OCI-M2 (cell line): ENCODE results near the gene ADAP1.

Experiments used
- DNase-seq: peaks from one replicate; lab custom pipeline; 2025; ENCODE audit not compliant: unreplicated experiment; lab: John Stamatoyannopoulos, UW

ADAP1 gene

DNA sequence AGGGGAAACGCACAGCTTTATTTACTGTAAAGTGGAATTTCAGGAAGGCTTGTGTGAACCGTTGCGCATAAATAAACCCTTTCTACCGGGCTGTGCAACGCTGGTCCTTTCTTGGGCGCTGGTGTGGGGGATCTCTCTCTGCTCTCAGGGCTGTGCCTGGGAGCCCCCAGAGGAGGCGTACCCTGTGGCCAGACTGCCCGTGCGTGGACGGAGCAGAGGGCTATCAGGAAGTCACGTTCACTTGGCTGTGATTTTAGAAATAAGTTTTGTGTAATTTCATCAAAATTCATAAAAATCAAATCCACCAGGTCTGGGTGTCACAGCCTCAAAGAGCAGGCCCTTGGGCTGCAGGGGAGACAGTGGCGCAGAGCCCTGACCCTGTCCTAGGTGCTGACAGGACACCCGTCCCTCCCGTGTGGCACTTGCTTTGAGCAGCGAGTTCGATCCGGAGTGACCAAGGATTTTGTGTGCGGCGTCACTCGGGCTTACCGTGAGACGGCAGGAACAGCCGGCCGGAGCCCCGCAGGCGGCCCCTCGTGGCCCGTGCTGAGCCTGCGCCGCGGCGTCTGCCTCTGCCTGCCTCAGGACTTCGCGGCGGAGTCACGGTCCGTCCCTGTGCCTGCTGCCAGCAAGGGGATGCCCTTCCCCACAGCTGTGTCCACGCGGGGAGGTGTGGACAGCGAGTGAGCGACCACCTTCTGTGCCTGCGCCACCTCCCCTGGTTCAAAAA is 58.0 kb downstream of the ADAP1 start:
- no peak for DNase-seq

DNA sequence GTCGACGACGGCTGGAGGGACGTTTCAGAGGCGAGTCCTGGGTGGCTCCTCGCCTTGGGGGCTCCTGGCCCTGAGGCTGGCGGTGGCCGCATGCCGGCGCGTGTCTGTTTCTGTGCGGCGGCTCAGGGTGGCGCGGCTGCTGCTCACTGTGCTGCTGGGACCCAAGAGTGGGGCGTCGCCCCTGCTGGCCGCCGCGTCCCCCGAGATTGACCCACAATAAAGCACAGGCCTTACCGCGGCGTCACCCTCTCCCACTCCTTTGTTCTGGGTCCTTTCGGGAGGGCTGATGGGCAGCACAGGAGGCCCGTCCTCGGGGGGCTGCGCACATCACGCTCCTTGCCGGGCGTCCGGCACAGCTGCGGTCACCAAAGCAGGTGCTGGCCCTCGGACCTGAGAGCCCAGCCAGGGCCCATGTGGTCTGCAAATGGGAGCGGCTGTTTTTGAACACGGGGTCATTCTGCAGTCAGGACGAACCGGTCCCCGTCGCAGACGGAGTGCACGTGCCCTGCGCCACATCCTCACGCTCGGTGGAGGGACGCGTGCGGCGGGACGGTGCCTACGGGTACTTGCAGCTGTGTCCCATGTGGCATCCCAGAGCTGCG is 58.9 kb downstream of the ADAP1 start:
- DNase-seq = no peak

DNA sequence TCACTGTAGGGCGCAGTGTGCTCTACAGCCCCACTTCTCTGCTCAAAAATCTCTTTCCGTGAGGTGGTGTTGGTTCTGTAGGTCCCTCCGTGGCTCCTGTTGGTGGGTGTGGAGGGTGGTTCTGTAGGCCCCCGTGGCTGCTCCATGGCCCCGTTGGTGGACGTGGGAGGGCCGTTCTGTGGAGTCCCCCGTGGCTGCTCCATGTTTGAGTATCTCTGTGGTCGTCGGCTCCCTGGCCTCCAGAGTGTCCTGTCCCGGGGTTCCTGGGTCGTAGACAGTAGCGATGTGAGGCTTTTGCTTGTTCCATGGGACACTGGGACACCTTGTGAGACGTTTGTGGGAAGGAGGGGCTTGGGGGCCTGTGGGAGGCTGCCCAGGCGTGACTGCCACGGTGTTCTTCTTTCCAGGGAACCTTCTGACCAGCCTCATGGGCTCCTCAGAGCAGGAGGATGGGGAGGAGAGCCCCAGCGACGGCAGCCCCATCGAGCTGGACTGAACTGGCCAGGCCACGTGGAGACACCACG is 59.5 kb downstream of the ADAP1 start:
- no peak for DNase-seq

DNA sequence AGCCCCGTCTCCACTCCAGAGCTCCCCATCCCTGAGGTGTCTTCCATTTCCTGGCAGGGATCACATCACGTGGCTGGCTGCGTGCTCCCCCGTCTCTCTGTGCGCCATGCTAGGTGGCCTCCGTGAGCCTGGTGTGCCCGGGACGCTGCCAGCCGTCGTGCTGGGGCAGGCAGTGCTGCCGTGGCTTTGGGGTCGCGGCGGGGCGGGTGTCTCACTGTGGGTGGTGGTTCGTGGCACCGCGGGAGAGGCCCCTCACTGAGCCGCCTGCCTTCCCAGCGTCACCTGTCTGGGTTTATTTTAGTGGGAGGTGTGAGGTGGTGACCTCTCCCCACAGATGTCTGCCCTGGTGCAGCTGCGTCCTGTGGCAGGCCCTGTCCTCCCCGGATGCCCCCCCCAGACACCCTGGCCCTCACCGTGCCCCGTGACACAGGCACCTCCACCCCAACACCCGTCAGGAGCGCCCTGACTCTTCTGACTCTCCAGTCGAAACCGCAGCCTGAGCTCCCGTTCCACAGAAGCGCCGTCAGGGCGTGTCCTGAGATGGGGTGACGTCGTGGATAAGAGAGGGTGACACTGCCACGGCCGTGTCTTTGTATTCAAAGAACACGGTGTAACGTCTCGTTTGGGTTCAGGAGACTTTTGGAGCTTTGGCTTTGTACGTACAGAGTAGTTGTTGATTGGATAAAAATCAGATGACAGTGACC is 60.2 kb downstream of the ADAP1 start:
- DNase-seq = no peak

DNA sequence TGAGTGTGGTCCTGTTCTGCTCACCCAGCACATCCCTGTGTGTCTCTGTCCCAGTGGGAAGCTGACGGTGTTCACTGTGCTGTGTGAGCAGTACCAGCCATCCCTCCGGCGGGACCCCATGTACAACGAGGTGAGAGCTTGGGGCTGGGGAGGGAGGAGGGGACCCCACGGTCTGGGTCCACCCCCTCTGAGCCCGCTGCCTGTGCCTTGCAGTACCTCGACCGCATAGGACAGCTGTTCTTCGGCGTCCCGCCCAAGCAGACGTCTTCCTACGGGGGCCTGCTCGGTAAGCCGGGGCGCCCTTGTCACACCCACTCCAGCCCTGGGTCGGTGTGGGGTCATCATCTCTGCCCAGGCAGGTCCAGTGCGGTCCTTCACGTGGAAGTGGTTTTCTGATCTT is 60.8 kb downstream of the ADAP1 start:
- DNase-seq = no peak

DNA sequence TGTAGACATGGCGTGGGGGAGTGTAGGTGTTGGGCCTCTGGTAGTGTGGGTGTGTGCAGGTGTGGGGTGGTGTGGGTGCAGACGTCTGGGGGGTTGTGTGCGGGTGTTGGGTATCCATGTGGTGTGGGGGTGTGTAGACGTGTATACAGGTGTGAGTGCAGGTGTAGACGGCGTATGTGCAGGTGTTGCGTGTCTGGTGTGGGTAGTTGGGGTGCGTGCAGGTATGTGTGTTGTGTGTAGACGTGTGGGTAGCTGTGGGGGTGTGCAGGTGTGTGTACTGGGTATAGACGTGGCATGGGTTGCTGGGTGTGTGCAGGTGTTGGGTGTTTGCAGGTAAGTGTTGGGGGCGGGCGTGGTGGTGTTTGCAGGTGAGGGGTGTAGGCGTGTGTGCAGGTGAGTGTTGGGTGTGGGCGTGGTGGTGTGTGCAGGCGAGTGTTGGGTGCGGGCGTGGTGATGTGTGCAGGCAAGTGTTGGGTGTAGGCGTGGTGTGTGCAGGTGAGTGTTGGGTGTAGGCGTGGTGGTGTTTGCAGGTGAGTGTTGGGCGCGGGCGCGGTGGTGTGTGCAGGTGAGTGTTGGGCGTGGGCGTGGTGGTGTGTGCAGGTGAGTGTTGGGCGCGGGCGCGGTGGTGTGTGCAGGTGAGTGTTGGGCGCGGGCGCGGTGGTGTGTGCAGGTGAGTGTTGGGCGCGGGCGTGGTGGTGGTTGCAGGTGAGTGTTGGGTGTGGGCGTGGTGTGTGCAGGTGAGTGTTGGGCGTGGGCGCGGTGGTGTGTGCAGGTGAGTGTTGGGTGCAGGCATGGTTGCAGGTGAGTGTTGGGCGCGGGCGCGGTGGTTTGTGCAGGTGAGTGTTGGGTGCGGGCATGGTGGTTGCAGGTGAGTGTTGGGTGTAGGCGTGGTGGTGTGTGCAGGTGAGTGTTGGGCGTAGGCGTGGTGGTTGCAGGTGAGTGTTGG is 61.6 kb downstream of the ADAP1 start:
- no peak for DNase-seq

DNA sequence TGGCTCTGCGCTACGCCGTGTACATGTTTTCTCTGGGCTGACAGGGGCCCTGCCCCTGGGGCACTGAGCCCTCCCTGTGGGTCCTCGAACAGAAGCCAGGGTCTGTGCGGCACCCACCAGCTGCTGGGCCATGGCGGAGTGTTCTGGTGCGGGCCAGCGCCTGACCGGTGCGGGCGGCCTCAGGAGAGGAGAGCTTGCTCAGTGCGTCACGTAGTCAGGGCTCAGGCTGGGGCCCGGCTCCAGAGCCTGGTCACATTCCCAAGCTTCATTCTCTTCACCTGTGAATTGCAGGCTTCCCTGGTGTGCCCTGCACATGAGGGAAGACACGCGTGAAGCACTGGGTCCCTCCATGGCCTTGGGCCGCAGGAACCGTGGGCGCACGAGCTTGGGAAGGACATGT is 62.7 kb downstream of the ADAP1 start:
- DNase-seq = no peak

DNA sequence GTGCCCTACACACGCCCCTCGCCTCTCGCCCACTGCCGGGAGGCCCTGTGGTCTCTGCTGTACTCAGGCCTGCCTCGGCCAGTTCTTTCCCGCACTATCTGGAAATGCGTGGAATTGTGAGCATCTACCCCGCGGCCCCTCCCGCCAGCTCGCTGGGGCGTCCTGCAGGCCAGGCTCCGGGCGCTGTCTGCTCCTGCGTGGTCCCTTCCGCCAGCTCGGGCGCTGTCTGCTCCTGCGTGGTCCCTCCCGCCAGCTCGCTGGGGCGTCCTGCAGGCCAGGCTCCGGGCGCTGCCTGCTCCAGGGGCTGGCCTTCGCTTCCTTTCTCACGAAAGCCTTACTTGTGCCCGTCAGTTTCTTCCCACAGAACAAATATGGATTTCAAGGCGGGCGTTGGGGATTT is 63.2 kb downstream of the ADAP1 start:
- DNase-seq = no peak

DNA sequence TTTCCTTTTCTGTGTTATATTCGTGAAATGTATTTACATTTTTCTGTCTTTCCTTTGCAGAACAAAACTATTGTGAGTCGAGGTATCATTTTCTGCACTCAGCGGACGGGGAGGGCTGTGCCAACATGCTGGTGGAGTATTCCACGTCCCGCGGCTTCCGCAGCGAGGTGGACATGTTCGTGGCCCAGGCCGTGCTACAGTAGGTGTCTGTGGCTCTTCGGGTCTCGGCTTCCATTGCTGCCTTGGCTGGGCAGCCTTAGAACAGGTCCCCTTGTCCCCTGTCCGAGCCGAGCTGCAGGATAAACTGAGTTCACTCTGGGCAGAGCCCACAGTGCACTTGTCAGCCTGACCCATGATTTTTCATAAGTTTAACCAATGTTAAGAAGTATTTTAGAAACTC is 63.6 kb downstream of the ADAP1 start:
- no peak for DNase-seq

DNA sequence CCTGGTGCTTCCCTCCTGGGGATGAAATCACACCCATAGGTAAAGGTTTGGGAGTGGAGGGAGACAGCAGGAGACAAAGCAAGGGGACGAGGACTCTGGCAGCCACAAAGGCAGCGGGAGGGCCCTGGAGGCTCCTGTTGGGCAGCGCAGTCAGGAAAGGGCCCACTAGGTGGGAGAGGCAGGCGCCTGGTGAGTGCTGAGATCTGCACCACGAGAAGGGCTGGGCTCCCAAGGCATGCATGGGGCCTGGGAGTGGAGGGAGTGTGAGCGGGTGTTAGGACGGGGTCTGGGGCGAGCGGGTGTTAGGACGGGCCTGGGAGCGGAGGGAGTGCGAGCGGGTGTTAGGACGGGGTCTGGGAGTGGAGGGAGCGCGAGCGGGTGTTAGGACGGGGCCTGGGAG is 65.1 kb downstream of the ADAP1 start:
- no peak for DNase-seq

DNA sequence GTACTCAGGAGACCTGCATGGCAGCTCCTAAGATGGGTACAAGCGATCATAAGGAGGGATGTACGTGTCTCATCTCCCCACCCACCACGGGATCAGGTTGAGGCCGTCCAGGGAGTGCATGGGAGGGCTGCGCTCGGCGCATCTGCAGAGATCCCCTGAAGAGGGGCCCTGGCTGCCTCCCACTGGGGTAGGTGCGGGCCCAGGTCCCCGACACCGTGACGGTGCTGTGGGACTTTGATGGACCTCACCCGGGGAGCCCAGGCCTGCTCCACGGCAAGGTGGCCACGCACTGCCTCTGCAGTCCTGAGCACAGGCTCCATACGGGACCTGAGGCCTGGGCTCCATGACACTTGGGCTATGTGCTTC is 65.5 kb downstream of the ADAP1 start:
- DNase-seq = no peak

DNA sequence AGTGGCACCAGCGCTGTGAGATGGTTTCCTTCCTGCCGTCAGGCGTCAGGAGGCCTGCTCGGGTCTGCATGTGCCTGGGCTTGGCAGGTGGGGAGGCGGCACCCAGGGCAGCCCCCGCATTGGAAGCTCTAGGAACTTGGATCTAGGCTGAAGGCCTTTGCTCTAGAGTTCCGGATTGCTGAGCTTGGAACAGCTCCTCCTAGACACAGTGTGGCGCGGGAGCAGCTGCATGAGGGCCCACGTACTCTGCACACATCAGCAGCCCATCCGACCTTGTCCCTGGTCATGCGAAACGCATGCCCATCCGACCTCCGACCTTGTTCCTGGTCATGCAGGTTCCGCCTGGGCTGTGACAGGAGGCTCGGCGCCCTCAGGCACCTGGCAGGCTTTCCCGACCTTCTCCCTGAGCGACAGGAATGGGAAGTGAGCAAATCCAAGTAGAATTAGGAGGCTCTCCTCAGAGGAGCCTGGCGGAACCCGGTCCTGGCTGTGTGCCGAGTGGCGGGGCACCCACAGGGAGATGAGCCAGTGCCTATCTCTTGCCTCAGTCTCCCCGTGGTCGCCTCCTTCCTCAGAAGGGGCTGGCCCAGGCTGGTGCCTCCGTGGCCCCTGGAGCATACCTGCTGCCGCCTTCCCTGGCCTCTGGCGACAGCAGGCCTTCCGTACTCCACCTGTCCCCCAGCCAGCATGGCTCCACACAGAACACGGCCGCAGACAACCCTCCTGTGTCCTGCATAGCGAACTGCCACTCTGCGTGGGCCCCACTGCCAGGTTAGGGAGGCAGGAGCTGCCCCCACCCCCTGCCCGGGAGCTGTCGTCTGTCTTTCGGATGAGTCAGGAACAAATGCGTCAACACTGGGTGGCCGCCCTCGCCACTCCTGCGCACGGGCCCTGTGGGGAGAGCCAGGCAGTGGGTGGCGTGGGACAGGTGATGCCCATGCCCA is 66.1 kb downstream of the ADAP1 start:
- DNase-seq = no peak

DNA sequence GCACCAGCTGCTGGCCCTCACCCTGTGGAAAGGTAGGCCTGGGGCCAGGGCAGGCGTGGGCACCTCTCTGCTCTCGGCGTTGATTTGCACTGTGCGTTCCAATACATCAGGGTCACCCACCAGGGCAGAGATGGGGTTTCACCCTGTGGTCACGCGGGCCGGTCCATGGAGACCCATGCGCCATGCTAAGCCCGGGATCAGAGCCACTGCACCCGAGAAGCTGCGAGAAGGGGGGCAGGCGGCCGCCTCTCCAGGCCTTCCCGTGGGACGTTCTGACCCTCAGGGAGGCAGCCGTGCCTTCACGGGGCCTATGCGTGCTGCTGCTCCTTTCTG is 67.0 kb downstream of the ADAP1 start:
- no peak for DNase-seq

DNA sequence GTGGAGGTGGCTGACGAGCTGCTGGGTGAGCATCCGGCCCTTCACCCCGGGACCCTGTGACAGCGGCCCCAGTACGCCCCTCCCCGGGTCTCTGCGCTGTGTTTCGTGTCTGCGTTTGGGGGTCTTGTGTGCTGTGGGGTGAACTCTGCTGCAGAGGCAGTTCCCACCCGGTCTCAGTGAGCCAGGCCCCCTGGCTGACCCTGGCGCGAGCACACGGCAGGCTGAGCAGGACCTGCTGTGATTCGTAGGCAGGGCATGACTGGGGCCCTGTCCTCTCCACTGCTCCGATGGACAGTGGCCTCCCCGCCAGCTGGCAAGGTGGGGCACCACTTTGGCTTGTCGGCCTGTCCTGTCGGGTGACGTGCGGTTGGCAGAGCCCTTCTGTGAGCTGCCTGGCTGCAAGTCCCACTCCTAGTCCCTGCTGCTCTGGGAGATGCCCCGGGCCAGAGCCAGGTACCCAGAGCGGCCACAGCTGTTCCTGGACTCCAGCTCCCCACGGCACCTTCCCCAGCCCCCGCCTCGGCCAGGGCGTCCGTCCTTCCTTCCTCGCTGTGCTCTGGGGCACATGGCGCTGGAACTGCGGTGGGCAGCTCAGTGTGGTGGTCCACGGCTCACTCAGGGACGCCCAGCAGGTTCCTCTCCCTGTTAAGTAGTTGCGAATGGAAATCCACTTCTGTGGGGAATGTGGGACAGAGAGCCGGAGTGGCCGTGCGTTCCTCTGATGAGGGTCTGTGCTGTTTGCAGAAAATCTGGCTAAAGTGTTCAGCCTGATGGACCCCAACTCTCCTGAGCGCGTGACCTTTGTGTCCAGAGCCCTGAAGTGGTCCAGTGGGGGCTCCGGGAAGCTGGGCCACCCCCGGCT is 67.6 kb downstream of the ADAP1 start:
- DNase-seq = no peak

DNA sequence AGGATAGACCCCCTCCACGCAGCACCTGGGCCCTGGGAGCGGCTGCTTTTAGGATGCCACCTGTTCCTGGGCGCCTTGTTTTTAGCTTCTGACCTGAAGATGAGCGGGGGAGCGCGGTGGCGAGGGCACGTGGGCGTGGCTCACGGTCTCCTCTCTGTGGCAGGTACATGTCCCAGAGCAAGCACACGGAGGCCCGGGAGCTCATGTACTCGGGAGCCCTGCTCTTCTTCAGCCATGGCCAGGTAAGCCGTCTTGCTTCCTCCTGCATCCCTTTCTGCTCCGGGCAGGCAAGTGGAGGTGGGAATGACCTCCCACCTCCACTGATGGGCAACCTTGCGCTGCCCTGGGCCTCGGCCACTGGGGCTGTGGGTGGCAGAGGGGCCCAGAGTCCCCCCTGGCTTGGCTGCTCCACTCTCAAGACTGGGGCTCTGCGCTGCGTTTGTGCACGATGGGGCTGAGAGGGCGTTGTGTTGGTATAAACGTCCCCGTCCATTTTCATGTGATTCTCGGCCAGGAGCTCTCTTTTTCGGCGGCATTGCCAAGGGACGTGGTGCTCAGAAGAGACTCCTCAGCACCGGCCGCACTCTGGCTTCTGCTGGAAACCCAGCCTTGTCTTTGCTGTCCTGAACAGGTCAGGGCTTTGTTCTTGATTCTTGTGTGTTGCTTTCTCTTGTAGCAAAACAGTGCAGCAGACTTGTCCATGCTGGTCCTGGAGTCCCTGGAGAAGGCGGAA is 68.4 kb downstream of the ADAP1 start:
- DNase-seq = no peak

DNA sequence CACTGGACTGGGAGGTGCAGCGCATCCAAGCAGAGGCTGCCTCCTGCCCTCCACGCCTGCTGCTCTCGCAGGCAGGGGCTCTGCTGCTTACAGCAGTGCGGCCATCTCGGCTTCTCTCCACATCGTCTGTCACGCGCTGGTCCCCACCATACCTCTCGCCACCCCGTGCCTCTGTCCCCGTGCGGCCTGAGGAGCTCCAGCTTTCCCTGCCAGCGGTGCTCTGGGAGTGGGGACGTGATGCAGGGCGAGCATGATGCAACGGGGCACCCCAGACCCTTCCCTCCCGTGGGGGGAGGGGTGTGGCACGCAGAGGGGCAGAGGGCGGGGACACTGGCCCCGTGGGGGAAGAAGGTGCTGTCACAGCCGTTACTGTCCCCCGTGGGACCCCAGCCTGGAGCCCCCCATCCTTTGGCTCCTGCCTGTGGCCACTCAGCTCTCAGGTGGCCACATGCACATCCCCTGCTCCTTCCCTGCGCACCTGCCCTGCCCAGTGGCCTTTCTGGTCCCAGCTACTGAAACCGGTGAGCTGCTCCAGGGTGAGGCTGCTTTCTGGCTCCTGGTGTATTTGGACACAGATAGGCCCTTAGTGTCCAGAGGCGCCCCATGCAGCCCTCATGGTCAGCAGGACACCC is 69.1 kb downstream of the ADAP1 start:
- DNase-seq = no peak

DNA sequence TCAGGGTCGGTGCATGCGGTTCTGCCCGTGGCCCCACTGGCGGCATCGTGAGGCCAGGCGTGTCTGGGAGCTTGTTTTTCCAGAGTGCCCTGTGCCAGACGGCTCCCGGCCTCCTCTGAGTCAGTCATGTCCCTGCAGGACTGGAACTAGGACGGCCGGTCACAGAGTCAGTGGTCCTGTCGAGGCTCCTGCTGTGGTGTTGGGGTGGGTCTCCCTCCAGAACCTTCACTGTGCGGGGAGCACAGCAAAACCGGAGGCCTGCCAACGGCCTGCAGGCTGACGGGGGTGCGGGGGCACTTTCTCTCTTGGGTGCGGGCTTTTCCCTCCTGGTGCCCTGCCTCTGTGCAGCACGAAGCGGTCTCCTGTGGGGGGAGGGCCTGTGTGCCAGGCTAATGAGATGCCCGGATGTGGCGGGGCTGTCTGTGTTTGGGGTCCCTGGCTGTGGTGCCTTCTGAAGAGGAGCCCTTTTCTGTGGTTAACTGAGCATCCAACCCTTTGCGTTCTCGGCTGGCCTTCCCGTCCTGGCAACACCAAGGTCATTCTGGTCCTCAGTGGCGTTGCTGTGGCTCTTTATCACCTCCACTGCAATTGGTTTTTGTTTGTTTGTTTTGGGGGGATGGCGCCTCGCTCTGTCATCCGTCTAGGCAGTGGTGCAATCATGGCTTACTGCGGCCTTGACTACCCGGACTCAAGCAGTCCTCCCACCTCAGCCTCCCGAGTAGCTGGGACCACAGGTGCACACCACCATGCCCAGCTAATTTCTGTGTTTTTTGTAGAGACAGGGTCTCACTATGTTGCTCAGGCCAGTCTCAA is 70.1 kb downstream of the ADAP1 start:
- no peak for DNase-seq
